SU-DHL-6 (cell line): ENCODE data around the gene P2RY8.

Experiments used
- H2AFZ ChIP-seq: fragments of 200-600 bp; sonication (generic); 2 replicates; pipeline ENCODE4 v1.6.1; 2014; ENCODE audit warnings: low read depth, mild to moderate bottlenecking, moderate library complexity, mixed read lengths, antibody characterized with exemption, low read length; ENCODE audit not compliant: severe bottlenecking
- H3F3A ChIP-seq: fragments of 200-600 bp; shearing (Covaris generic); 2 replicates; pipeline ENCODE4 v1.6.0; 2016; ENCODE audit warnings: antibody characterized with exemption, mild to moderate bottlenecking; ENCODE audit not compliant: insufficient read depth
- H3K27ac ChIP-seq: fragments of 200-600 bp; sonication (generic); 2 replicates; pipeline ENCODE4 v1.5.1; 2016; ENCODE audit warnings: low read depth, mild to moderate bottlenecking, low read length, moderate library complexity, mixed read lengths
- H3K27me3 ChIP-seq: fragments of 200-600 bp; sonication (generic), shearing (Covaris generic); 2 replicates; pipeline ENCODE4 v1.6.0; 2014; ENCODE audit warnings: mild to moderate bottlenecking, low read length
- H3K36me3 ChIP-seq: fragments of 200-600 bp; sonication (generic); 2 replicates; pipeline ENCODE4 v1.6.1; 2014; ENCODE audit warnings: mild to moderate bottlenecking, low read length, mixed read lengths
- H3K4me2 ChIP-seq: fragments of 300-600, 200-600 bp; shearing (Covaris generic), sonication (generic); 2 replicates; pipeline ENCODE4 v1.6.0; 2014; ENCODE audit warnings: low read length, low read depth, mild to moderate bottlenecking; ENCODE audit not compliant: poor library complexity, severe bottlenecking
- H3K4me3 ChIP-seq: fragments of 200-600 bp; sonication (generic); 2 replicates; pipeline ENCODE4 v1.5.1; 2014; ENCODE audit warnings: antibody characterized with exemption, low read length, mild to moderate bottlenecking, mixed read lengths; ENCODE audit not compliant: insufficient read depth, poor library complexity, severe bottlenecking
- H3K79me2 ChIP-seq: fragments of 200-600 bp; sonication (generic); 2 replicates; pipeline ENCODE4 v1.6.1; 2014; ENCODE audit warnings: mild to moderate bottlenecking, low read length, moderate library complexity; ENCODE audit not compliant: insufficient read depth
- H3K9ac ChIP-seq: fragments of 200-600 bp; sonication (generic); 2 replicates; pipeline ENCODE4 v1.7.0; 2014; ENCODE audit warnings: mild to moderate bottlenecking, low read length
- H3K9me2 ChIP-seq: fragments of 200-600 bp; sonication (generic); replicated peaks from 2 replicates; pipeline ENCODE4 v1.6.1; 2014; ENCODE audit warnings: low read length; ENCODE audit not compliant: insufficient read depth
- H3K9me3 ChIP-seq: fragments of 200-600 bp; sonication (generic); 2 replicates; pipeline ENCODE4 v1.6.1; 2014; ENCODE audit warnings: low read length, mixed read lengths; ENCODE audit not compliant: insufficient read depth
- H4K20me1 ChIP-seq: fragments of 200-600 bp; sonication (generic); 2 replicates; pipeline ENCODE4 v1.6.1; 2014; ENCODE audit warnings: low read depth, mild to moderate bottlenecking, antibody characterized with exemption, low read length, moderate library complexity, mixed read lengths
- EZH2phosphoT487 ChIP-seq: fragments of 200-600 bp; sonication (generic), shearing (Covaris generic); conservative IDR thresholded peaks from 2 replicates; pipeline ENCODE4 v1.6.1; 2018; ENCODE audit warnings: mild to moderate bottlenecking, antibody characterized with exemption, low read length, moderate library complexity, mixed read lengths
- TF ChIP-seq, protein P1 (sequence below): fragments of 200-600 bp; sonication (generic); IDR thresholded peaks from one replicate; pipeline ENCODE4 v1.5.1; 2017; ENCODE audit warnings: antibody characterized with exemption, mild to moderate bottlenecking, low read length, moderate library complexity; ENCODE audit not compliant: insufficient read depth, poor library complexity, severe bottlenecking

P2RY8 gene

DNA sequence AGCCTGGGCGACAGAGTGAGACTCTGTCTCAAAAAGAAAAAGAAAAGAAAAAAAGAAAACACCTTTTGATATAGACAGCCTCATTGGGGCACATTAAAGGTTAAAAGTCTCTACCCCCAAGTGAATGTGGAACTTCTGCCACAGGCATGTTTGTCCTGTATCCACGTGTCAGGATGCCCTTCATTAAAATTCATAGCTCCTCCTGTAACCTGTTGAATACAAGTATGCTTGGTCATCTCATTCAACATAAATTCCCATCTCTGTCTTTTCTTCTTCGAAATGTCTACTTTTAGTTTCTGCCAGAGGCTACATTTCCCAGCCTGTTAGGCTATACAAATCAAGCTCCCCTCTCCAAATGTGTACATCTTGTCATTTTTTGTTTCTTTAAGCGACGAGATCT is 25.8 kb downstream of the P2RY8 start:
- H3K9me2 ChIP-seq: no peaks in the 10 kb centered on the region
- H3K27me3 ChIP-seq: no peaks in the 10 kb centered on the region
- H2AFZ ChIP-seq: no peak overlapping the region
- H3K4me3 ChIP-seq: no peak overlapping the region
- H3K9ac ChIP-seq: no peak overlapping the region
- no peaks in the 10 kb centered on the region for H3K36me3 ChIP-seq
- H3K9me3 ChIP-seq: no peaks in the 10 kb centered on the region
- TF ChIP-seq, protein P1, sequence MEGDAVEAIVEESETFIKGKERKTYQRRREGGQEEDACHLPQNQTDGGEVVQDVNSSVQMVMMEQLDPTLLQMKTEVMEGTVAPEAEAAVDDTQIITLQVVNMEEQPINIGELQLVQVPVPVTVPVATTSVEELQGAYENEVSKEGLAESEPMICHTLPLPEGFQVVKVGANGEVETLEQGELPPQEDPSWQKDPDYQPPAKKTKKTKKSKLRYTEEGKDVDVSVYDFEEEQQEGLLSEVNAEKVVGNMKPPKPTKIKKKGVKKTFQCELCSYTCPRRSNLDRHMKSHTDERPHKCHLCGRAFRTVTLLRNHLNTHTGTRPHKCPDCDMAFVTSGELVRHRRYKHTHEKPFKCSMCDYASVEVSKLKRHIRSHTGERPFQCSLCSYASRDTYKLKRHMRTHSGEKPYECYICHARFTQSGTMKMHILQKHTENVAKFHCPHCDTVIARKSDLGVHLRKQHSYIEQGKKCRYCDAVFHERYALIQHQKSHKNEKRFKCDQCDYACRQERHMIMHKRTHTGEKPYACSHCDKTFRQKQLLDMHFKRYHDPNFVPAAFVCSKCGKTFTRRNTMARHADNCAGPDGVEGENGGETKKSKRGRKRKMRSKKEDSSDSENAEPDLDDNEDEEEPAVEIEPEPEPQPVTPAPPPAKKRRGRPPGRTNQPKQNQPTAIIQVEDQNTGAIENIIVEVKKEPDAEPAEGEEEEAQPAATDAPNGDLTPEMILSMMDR: no peak
- no peak for TF ChIP-seq EZH2phosphoT487
- peaks cover 6% of the 10 kb centered on the region for H3F3A ChIP-seq
- no peaks in the 10 kb centered on the region for H4K20me1 ChIP-seq
- H3K79me2 ChIP-seq: peaks cover 35% of the 10 kb centered on the region
- H3K27ac ChIP-seq: no peak overlapping the region
- no peak overlapping the region for H3K4me2 ChIP-seq

DNA sequence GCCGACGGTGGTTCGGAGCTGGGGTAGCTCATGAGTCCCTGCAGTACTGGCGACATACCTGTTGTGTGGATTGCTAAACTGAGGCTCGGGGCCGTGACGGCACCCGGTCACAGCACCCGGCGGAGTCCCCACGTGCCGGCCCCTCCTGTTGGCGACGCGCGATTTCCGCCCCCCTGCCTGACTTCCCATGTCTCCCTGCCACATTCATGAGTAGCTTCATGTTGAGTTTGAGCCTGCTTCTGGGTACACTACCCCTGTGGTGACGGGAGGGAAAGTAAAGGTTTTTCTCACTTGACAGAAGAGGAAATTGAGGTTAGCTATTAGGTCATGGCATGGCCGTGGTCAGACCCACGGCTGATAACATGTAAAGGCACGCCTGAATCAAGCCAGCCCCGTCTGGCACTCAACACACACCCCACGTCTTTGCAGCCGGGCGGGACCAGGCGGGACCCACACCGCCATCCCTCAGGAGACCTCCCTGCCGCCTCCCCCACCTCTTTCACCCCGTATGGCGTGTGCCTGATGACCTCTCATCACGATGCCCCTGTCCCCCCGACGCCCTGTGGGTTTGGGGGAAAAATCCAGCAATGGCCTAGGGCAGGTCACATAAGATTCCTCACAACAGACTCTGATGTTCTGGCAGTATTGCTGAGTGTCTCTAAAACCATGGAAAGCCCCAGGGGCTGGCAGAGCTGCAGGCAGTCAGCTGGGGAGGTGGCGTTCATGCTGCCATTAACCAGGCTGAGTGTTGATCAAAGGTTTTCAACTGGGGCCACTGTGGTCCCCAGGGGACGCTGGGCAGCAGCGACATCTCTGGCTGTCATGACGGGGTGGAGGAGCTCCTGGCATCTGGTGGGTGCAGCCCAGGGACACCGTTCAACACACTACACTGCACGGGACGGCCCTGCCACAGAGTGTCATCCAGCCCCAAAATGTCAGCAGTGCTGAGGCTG is 29.2 kb downstream of the P2RY8 start:
- H3K9me3 ChIP-seq: no peaks in the 10 kb centered on the region
- TF ChIP-seq EZH2phosphoT487: no peak
- TF ChIP-seq, protein P1: no peak
- H4K20me1 ChIP-seq: no peaks in the 10 kb centered on the region
- H3K9ac ChIP-seq: no peak overlapping the region
- H3K27me3 ChIP-seq: no peaks in the 10 kb centered on the region
- no peaks in the 10 kb centered on the region for H3K36me3 ChIP-seq
- peaks cover 30% of the 10 kb centered on the region for H3F3A ChIP-seq
- peaks cover 19% of the 10 kb centered on the region for H3K79me2 ChIP-seq
- peak overlapping the region; percentile 63 for H3K27ac ChIP-seq
- H3K4me3 ChIP-seq: no peak overlapping the region
- H2AFZ ChIP-seq: no peak overlapping the region
- no peak overlapping the region for H3K4me2 ChIP-seq
- no peaks in the 10 kb centered on the region for H3K9me2 ChIP-seq

DNA sequence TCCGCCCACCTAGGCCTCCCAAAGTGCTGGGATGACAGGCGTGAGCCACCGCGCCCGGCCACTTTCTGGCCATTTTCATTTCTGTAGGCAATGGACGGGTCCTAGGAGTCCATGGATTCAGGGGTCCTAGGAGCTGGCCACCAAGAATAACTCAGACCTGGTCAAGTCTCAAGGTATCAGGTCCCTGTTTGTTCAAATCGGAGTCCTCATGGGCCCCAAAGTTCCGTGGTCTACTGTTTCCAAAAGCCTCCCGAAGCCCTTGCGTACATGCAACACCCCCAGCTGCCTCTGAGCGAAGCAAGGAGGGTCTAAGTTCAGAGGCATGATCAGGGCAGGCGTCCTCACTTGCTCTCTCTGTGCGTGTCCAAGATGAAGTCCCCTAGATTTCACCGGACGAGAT is 30.1 kb downstream of the P2RY8 start:
- Histone ChIP-seq H3K9ac (no peak overlapping the region), H3F3A (peaks cover 37% of the 10 kb centered on the region), H4K20me1 (no peaks in the 10 kb centered on the region), H3K4me2 (no peak overlapping the region), H3K9me2 (no peaks in the 10 kb centered on the region), H3K4me3 (no peak overlapping the region), H3K36me3 (peaks cover 1% of the 10 kb centered on the region; the same call in 1 of the 2 replicates), H3K9me3 (no peaks in the 10 kb centered on the region), H3K79me2 (peaks cover 19% of the 10 kb centered on the region), H3K27me3 (no peaks in the 10 kb centered on the region), H2AFZ (no peak overlapping the region), H3K27ac (no peak overlapping the region)
- TF ChIP-seq EZH2phosphoT487: no peak
- TF ChIP-seq, protein P1: no peak
